Esophagus (tissue), 2 donors: ENCODE data around the gene RET. TPM values are rescaled to one million over a fixed set of nuclear protein-coding genes. Genes with fewer than 3 reads are reported as not detected.

Experiments used
- H3K27ac ChIP-seq, 2 donors: one replicate each; pipeline ENCODE4 v1.5.1; 2013; ENCODE audit warnings: low read depth in 2 of 2, mild to moderate bottlenecking in 2 of 2, inconsistent platforms in 1 of 2, low read length in 1 of 2, moderate library complexity in 1 of 2
- H3K27me3 ChIP-seq, 2 donors: one replicate each; pipeline ENCODE4 v1.6.1; 2013; ENCODE audit warnings: low read length in 2 of 2, control low read depth in 1 of 2, mild to moderate bottlenecking in 1 of 2; ENCODE audit not compliant: insufficient read depth in 2 of 2, control insufficient read depth in 1 of 2
- H3K36me3 ChIP-seq, 2 donors: one replicate each; pipeline ENCODE4 v1.6.1; 2013; ENCODE audit warnings: low read length in 1 of 2; ENCODE audit not compliant: control insufficient read depth in 2 of 2, insufficient read depth in 2 of 2
- H3K4me1 ChIP-seq, 2 donors: one replicate each; pipeline ENCODE4 v1.6.1; 2013; ENCODE audit warnings: low read length in 1 of 2; ENCODE audit not compliant: control insufficient read depth in 2 of 2, insufficient read depth in 2 of 2
- H3K4me3 ChIP-seq, 2 donors: one replicate each; pipeline ENCODE4 v1.5.1; 2013; ENCODE audit warnings: low read length in 2 of 2, mild to moderate bottlenecking in 2 of 2, low read depth in 1 of 2, moderate library complexity in 1 of 2
- H3K9me3 ChIP-seq, 2 donors: one replicate each; pipeline ENCODE4 v1.6.1; 2013; ENCODE audit warnings: mild to moderate bottlenecking in 2 of 2, low read depth in 1 of 2, low read length in 1 of 2, moderate library complexity in 1 of 2; ENCODE audit not compliant: control insufficient read depth in 2 of 2, insufficient read depth in 1 of 2
- WGBS, 2 donors: extraction: QIAGEN DNeasy Blood & Tissue Kit; methylation state at CpG; one replicate each; pipeline ENCODE4 v1.1.7; 2013; 5-methylcytosine and 5-hydroxymethylcytosine counted together
- polyA plus RNA-seq, 2 donors: library from polyadenylated mRNA; stranded (reverse); fragments of 200-250 nt; gene quantifications; one replicate each; pipeline ENCODE4 v1.2.3, GENCODE V29; 2013
- donor health status: healthy with polysubstance abuse.
- donor health status: Bipolar disorder and iron deficiency.

The RET gene
- polyA plus RNA-seq, 2 donors = 0.07 to 0.10 TPM

GRCh38 chr10:43123361-43124093 lies 46.7 kb downstream of the RET start:
- H3K27ac ChIP-seq = no peak overlapping the region
- H3K4me3 ChIP-seq = no peak overlapping the region
- no peaks in the 10 kb centered on the region for H3K36me3 ChIP-seq
- no peaks in the 10 kb centered on the region for H3K4me1 ChIP-seq
- H3K9me3 ChIP-seq = no peaks in the 10 kb centered on the region
- WGBS, 2 donors = 86 to 87% methylated on average over 9 of the region's 9 CpGs
- H3K27me3 ChIP-seq = no peaks in the 10 kb centered on the region

GRCh38 chr10:43124094-43124521 lies 47.2 kb downstream of the RET start:
- Histone ChIP-seq H3K27ac (no peak overlapping the region), H3K4me1 (no peaks in the 10 kb centered on the region), H3K27me3 (no peaks in the 10 kb centered on the region), H3K9me3 (no peaks in the 10 kb centered on the region), H3K36me3 (no peaks in the 10 kb centered on the region), H3K4me3 (no peak overlapping the region)
- 82 to 85% methylated on average over 6 of the region's 6 CpGs for WGBS, 2 donors

- H3K27me3 ChIP-seq = no peaks in the 10 kb centered on the region
- no peak overlapping the region for H3K4me3 ChIP-seq
- 86 to 88% methylated on average over 9 of the region's 9 CpGs for WGBS, 2 donors
- no peaks in the 10 kb centered on the region for H3K9me3 ChIP-seq
- H3K27ac ChIP-seq = no peak overlapping the region
- no peaks in the 10 kb centered on the region for H3K36me3 ChIP-seq
- no peaks in the 10 kb centered on the region for H3K4me1 ChIP-seq
These were observed 47.9 kb downstream of the RET start for GRCh38 chr10:43124574-43125273.

GRCh38 chr10:43125274-43125845 lies 48.5 kb downstream of the RET start:
- Histone ChIP-seq H3K36me3 (no peaks in the 10 kb centered on the region), H3K9me3 (no peaks in the 10 kb centered on the region), H3K27ac (no peak overlapping the region), H3K4me1 (no peaks in the 10 kb centered on the region), H3K4me3 (no peak overlapping the region), H3K27me3 (no peaks in the 10 kb centered on the region)
- WGBS, 2 donors = 87 to 89% methylated on average over 8 of the region's 8 CpGs

- no peak overlapping the region for H3K27ac ChIP-seq
- no peaks in the 10 kb centered on the region for H3K36me3 ChIP-seq
- no peak overlapping the region for H3K4me3 ChIP-seq
- 86 to 88% methylated on average over 23 of the region's 23 CpGs for WGBS, 2 donors
- H3K27me3 ChIP-seq = no peaks in the 10 kb centered on the region
- H3K4me1 ChIP-seq = peaks cover 0 to 4% of the 10 kb centered on the region in 2 donors
- no peaks in the 10 kb centered on the region for H3K9me3 ChIP-seq
These were observed 49.2 kb downstream of the RET start for GRCh38 chr10:43125881-43126731.

GRCh38 chr10:43126759-43127424 lies 50.0 kb downstream of the RET start:
- no peak overlapping the region for H3K27ac ChIP-seq
- no peaks in the 10 kb centered on the region for H3K9me3 ChIP-seq
- H3K36me3 ChIP-seq = no peaks in the 10 kb centered on the region
- no peaks in the 10 kb centered on the region for H3K27me3 ChIP-seq
- H3K4me1 ChIP-seq = peaks cover 0 to 4% of the 10 kb centered on the region in 2 donors
- WGBS, 2 donors = 65 to 75% methylated on average over 7 of the region's 7 CpGs
- H3K4me3 ChIP-seq = no peak overlapping the region

- H3K27me3 ChIP-seq = no peaks in the 10 kb centered on the region
- 82 to 84% methylated on average over 9 of the region's 9 CpGs for WGBS, 2 donors
- no peak overlapping the region for H3K27ac ChIP-seq
- H3K9me3 ChIP-seq = no peaks in the 10 kb centered on the region
- H3K4me1 ChIP-seq = peaks cover 0 to 4% of the 10 kb centered on the region in 2 donors
- no peak overlapping the region for H3K4me3 ChIP-seq
- H3K36me3 ChIP-seq = no peaks in the 10 kb centered on the region
These were observed 50.6 kb downstream of the RET start for GRCh38 chr10:43127442-43127841.

GRCh38 chr10:43128331-43128730 lies 51.5 kb downstream of the RET start:
- 78 to 84% methylated on average over 8 of the region's 8 CpGs for WGBS, 2 donors
- H3K27me3 ChIP-seq = no peaks in the 10 kb centered on the region

More at GRCh38 chr10:43128331-43128730, 51.5 kb downstream of the RET start:
- H3K27ac ChIP-seq = no peak overlapping the region
- H3K4me3 ChIP-seq = no peak overlapping the region
- no peaks in the 10 kb centered on the region for H3K36me3 ChIP-seq
- peaks cover 0 to 4% of the 10 kb centered on the region in 2 donors for H3K4me1 ChIP-seq
- no peaks in the 10 kb centered on the region for H3K9me3 ChIP-seq
